ENCODE data around the gene CTLA4. TPM values are rescaled to one million over a fixed set of nuclear protein-coding genes. Genes with fewer than 3 reads are reported as not detected.

Gene CTLA4
- polyA plus RNA-seq, 1 donor (not counting 4 experiments of a cell fraction or from before 2014, with no cell fraction given) = not detected

- no peaks in the 10 kb centered on the region for H3K36me3 ChIP-seq (ENCODE audit: control insufficient read depth in 2 of 2, extremely low read depth in 1 of 2, insufficient read depth in 2 of 2, low read length in 2 of 2)
- FAIRE-seq = no peak
- no peaks in the 10 kb centered on the region for H3K27me3 ChIP-seq (ENCODE audit: control insufficient read depth, extremely low read depth, insufficient read depth, low read length)
- H3K27ac ChIP-seq (ENCODE audit: control insufficient read depth, insufficient read depth, low read length) = no peak overlapping the region
- no peak overlapping the region for H2AFZ ChIP-seq (ENCODE audit: control insufficient read depth, low read length)
- H3K9me1 ChIP-seq (ENCODE audit: control insufficient read depth, extremely low read depth, insufficient read depth, low read length) = no peaks in the 10 kb centered on the region
- no peaks in the 10 kb centered on the region for H3K79me2 ChIP-seq (ENCODE audit: control insufficient read depth, insufficient read depth, low read length)
- H3K9ac ChIP-seq (ENCODE audit: control insufficient read depth, extremely low read depth, insufficient read depth, low read length) = no peak overlapping the region
- dilution Hi-C loops (cut with MboI; ENCODE audit: extremely low pct_ligation_motif_present, low sequenced_read_pairs) = no loop called here
- DNase-seq (ENCODE audit: low read depth, low spot score) = no peak
- no peak overlapping the region for H3K4me3 ChIP-seq (ENCODE audit: control insufficient read depth in 2 of 3, extremely low read depth in 1 of 3, insufficient read depth in 2 of 3, low read depth in 1 of 3, low read length in 3 of 3)
- H4K20me1 ChIP-seq (ENCODE audit: control insufficient read depth, extremely low read depth, insufficient read depth, low read length) = no peaks in the 10 kb centered on the region
- TF ChIP-seq EZH2 (IDR thresholded peaks at IDR 0.05; ENCODE audit: low read length) (no peak), CTCF (optimal IDR thresholded peaks at IDR 0.05 in 1 of 3, IDR thresholded peaks at IDR 0.05 in 1 of 3, conservative IDR thresholded peaks at IDR 0.05 in 1 of 3; ENCODE audit: extremely low read depth in 1 of 3, insufficient read depth in 2 of 3, low read length in 3 of 3) (no peak)
- no peaks in the 10 kb centered on the region for H3K4me1 ChIP-seq (ENCODE audit: control insufficient read depth, extremely low read depth, insufficient read depth, low read length)
- H3K9me3 ChIP-seq (ENCODE audit: control insufficient read depth, low read depth, low read length) = no peaks in the 10 kb centered on the region
- H3K4me2 ChIP-seq (ENCODE audit: control insufficient read depth, extremely low read depth, insufficient read depth, low read depth, low read length) = no peak overlapping the region
These were observed 26.8 kb upstream of the CTLA4 start for GRCh38 chr2:203840655-203841205.

GRCh38 chr2:203841654-203842053, 25.9 kb upstream of the CTLA4 start:
- TF ChIP-seq CTCF (optimal IDR thresholded peaks at IDR 0.05 in 1 of 3, IDR thresholded peaks at IDR 0.05 in 1 of 3, conservative IDR thresholded peaks at IDR 0.05 in 1 of 3; ENCODE audit: extremely low read depth in 1 of 3, insufficient read depth in 2 of 3, low read length in 3 of 3) (no peak), EZH2 (IDR thresholded peaks at IDR 0.05; ENCODE audit: low read length) (no peak)
- FAIRE-seq = no peak
- H3K36me3 ChIP-seq (ENCODE audit: control insufficient read depth in 2 of 2, extremely low read depth in 1 of 2, insufficient read depth in 2 of 2, low read length in 2 of 2) = no peaks in the 10 kb centered on the region

More at GRCh38 chr2:203841654-203842053, 25.9 kb upstream of the CTLA4 start:
- H3K27me3 ChIP-seq (ENCODE audit: control insufficient read depth, extremely low read depth, insufficient read depth, low read length) = no peaks in the 10 kb centered on the region
- H3K4me1 ChIP-seq (ENCODE audit: control insufficient read depth, extremely low read depth, insufficient read depth, low read length) = no peaks in the 10 kb centered on the region
- H3K9me3 ChIP-seq (ENCODE audit: control insufficient read depth, low read depth, low read length) = no peaks in the 10 kb centered on the region
- no peak overlapping the region for H3K4me2 ChIP-seq (ENCODE audit: control insufficient read depth, extremely low read depth, insufficient read depth, low read depth, low read length)
- H3K9ac ChIP-seq (ENCODE audit: control insufficient read depth, extremely low read depth, insufficient read depth, low read length) = no peak overlapping the region
- H3K79me2 ChIP-seq (ENCODE audit: control insufficient read depth, insufficient read depth, low read length) = no peaks in the 10 kb centered on the region
- no peak overlapping the region for H3K27ac ChIP-seq (ENCODE audit: control insufficient read depth, insufficient read depth, low read length)
- H3K9me1 ChIP-seq (ENCODE audit: control insufficient read depth, extremely low read depth, insufficient read depth, low read length) = no peaks in the 10 kb centered on the region
- H2AFZ ChIP-seq (ENCODE audit: control insufficient read depth, low read length) = no peak overlapping the region
- no peak for DNase-seq (ENCODE audit: low read depth, low spot score)
- no peaks in the 10 kb centered on the region for H4K20me1 ChIP-seq (ENCODE audit: control insufficient read depth, extremely low read depth, insufficient read depth, low read length)
- no peak overlapping the region for H3K4me3 ChIP-seq (ENCODE audit: control insufficient read depth in 2 of 3, extremely low read depth in 1 of 3, insufficient read depth in 2 of 3, low read depth in 1 of 3, low read length in 3 of 3)
- dilution Hi-C loops (cut with MboI; ENCODE audit: extremely low pct_ligation_motif_present, low sequenced_read_pairs) = no loop called here

All from keratinocyte (primary cell).